Keratinocyte (primary cell): ENCODE measurements around the gene RABL2B.
"Not testable (repeated sequence)": the region's sequence is repeated elsewhere in the genome, so short reads cannot be mapped to it uniquely, and the experiment has no call there.

Experiments
- EZH2 ChIP-seq: IDR thresholded peaks from one replicate; pipeline ENCODE4 v1.6.1; 2012; ENCODE audit warnings: inconsistent platforms, mild to moderate bottlenecking, low read length, moderate library complexity
- TF ChIP-seq, protein P1 (sequence below), 3 experiments: IDR thresholded peaks in 1 of 3; conservative IDR thresholded peaks in 1 of 3; optimal IDR thresholded peaks in 1 of 3; 2 replicates in 2 of 3; 3 replicates in 1 of 3; pipeline versions ENCODE3 to v1.5.1; 2011; ENCODE audit warnings: low read length in 3 of 3, mild to moderate bottlenecking in 3 of 3, moderate library complexity in 2 of 3, control low read depth in 1 of 3, inconsistent platforms in 1 of 3; ENCODE audit not compliant: insufficient read depth in 2 of 3; ENCODE audit errors: extremely low read depth in 1 of 3

DNA sequence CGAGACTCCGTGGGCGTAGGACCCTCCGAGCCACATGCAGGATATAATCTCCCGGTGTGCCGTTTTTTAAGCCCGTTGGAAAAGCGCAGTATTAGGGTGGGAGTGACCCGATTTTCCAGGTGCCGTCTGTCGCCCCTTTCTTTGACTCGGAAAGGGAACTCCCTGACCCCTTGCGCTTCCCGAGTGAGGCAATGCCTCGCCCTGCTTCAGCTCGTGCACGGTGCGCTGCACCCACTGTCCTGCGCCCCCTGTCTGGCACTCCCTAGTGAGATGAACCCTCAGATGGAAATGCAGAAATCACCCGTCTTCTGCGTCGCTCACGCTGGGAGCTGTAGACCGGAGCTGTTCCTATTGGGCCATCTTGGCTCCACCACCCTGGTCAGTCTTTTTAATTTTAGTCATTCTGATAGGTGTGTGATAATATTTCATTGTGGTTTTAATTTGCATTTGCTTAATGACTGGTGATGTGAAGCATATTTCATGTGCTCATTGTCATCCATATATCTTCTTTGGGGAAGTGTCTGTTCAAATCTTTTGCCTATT, 26.4 kb downstream of the RABL2B start:
- TF ChIP-seq, protein P1, sequence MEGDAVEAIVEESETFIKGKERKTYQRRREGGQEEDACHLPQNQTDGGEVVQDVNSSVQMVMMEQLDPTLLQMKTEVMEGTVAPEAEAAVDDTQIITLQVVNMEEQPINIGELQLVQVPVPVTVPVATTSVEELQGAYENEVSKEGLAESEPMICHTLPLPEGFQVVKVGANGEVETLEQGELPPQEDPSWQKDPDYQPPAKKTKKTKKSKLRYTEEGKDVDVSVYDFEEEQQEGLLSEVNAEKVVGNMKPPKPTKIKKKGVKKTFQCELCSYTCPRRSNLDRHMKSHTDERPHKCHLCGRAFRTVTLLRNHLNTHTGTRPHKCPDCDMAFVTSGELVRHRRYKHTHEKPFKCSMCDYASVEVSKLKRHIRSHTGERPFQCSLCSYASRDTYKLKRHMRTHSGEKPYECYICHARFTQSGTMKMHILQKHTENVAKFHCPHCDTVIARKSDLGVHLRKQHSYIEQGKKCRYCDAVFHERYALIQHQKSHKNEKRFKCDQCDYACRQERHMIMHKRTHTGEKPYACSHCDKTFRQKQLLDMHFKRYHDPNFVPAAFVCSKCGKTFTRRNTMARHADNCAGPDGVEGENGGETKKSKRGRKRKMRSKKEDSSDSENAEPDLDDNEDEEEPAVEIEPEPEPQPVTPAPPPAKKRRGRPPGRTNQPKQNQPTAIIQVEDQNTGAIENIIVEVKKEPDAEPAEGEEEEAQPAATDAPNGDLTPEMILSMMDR (optimal IDR thresholded peaks at IDR 0.05 in 1 of 3, IDR thresholded peaks at IDR 0.05 in 1 of 3, conservative IDR thresholded peaks at IDR 0.05 in 1 of 3; ENCODE audit: extremely low read depth in 1 of 3, insufficient read depth in 2 of 3, low read length in 3 of 3): peak in 1 of 3 experiments; percentile 22
- not testable (repeated sequence) for TF ChIP-seq EZH2
